K562 (cell line): ENCODE measurements around the gene SDCCAG8. TPM values are rescaled to one million over a fixed set of nuclear protein-coding genes. Genes with fewer than 3 reads are reported as not detected.

Experiments
- ATAC-seq: fragments of 200-7000 bp; cut with Tn5 transposase; 3 replicates; pipeline ENCODE4 v1.9.1; 2020; ENCODE audit warnings: moderate library complexity
- BruUV-seq: library from RNA; stranded (reverse); fragments of 400-500 nt; replicated peaks from 2 replicates; lab custom pipeline; 2021; lab: Mats Ljungman, UMichigan
- CTCF ChIA-PET: fragments of 300-600 bp; formaldehyde crosslinking; extraction: SDS; loops from one replicate; lab custom pipeline; 2021; ENCODE audit warnings: low intra/inter-chr PET ratio; lab: Yijun Ruan, JAX
- POLR2A ChIA-PET: fragments of 300-600, 350-650 bp; sonication (Branson Sonifier 250); formaldehyde crosslinking; extraction: SDS; loops from one replicate; lab custom pipeline; 2021; ENCODE audit warnings: antibody characterized with exemption, inconsistent platforms; lab: Yijun Ruan, JAX
- DNase-seq, 4 experiments: peaks; one replicate each; pipeline versions ENCODE4 v3.0.0 to v3.0.0-alpha.2; 2011 to 2018; ENCODE audit warnings: low spot score in 3 of 4, mixed read lengths in 3 of 4; ENCODE audit errors: extremely low read depth in 1 of 4
- FAIRE-seq: peaks from 2 replicates; lab custom pipeline; 2011; peaks lifted over from hg19 to GRCh38; lab: Jason Lieb, UNC
- H2AFZ ChIP-seq: 2 replicates; pipeline ENCODE4 v1.6.0; 2011; ENCODE audit warnings: low read depth, low read length, control low read depth, inconsistent platforms
- H3K27ac ChIP-seq: fragments of 200-600 bp; 3 replicates; pipeline ENCODE4 v1.8.0; 2011; ENCODE audit warnings: low read depth, mild to moderate bottlenecking, control low read depth, inconsistent platforms, low read length, moderate library complexity, mixed read lengths; ENCODE audit errors: extremely low read depth
- H3K27me3 ChIP-seq, 2 experiments: fragments of 300-600 bp in 1 of 2; 2 replicates in 1 of 2; 3 replicates in 1 of 2; pipeline versions ENCODE4 v1.6.0 to v1.8.0; 2011; ENCODE audit warnings: inconsistent platforms in 2 of 2, low read length in 2 of 2, mild to moderate bottlenecking in 1 of 2, mixed read lengths in 1 of 2, moderate library complexity in 1 of 2; ENCODE audit not compliant: control insufficient read depth in 2 of 2, insufficient read depth in 2 of 2
- H3K36me3 ChIP-seq: fragments of 300-600 bp; 3 replicates; pipeline ENCODE4 v1.8.0; 2011; ENCODE audit warnings: mild to moderate bottlenecking, low read length, inconsistent platforms; ENCODE audit not compliant: control insufficient read depth, insufficient read depth
- H3K4me1 ChIP-seq, 2 experiments: fragments of 200-600 bp in 1 of 2; replicated peaks in 1 of 2; 2 replicates in 1 of 2; 3 replicates in 1 of 2; pipeline versions ENCODE4 v1.5.1 to v1.8.0; 2011; ENCODE audit warnings: inconsistent platforms in 2 of 2, low read length in 2 of 2, mild to moderate bottlenecking in 1 of 2, mixed read lengths in 1 of 2, moderate library complexity in 1 of 2; ENCODE audit not compliant: control insufficient read depth in 2 of 2, insufficient read depth in 2 of 2
- H3K4me2 ChIP-seq: 2 replicates; pipeline ENCODE4 v1.6.1; 2011; ENCODE audit warnings: low read length, control low read depth, inconsistent platforms, mixed read lengths; ENCODE audit not compliant: insufficient read depth
- H3K4me3 ChIP-seq: fragments of 200-600 bp; sonication (generic), shearing (Covaris generic); 2 replicates; pipeline ENCODE4 v1.5.1; 2016; ENCODE audit warnings: control low read depth, inconsistent platforms
- H3K79me2 ChIP-seq: fragments of 200-600 bp; 3 replicates; pipeline ENCODE4 v1.8.0; 2011; ENCODE audit warnings: low read length, inconsistent platforms; ENCODE audit not compliant: control insufficient read depth, insufficient read depth
- H3K9ac ChIP-seq, 2 experiments: 2 replicates each; pipeline versions ENCODE4 v1.6.0 to v1.6.1; 2011; ENCODE audit warnings: low read depth in 2 of 2, low read length in 2 of 2, control low read depth in 1 of 2, inconsistent platforms in 1 of 2, mild to moderate bottlenecking in 1 of 2, mixed read lengths in 1 of 2; ENCODE audit not compliant: insufficient read depth in 1 of 2
- H3K9me1 ChIP-seq: one replicate; pipeline ENCODE4 v1.6.0; 2011; ENCODE audit warnings: inconsistent platforms, mild to moderate bottlenecking, low read length, moderate library complexity; ENCODE audit not compliant: control insufficient read depth, insufficient read depth
- H3K9me3 ChIP-seq: replicated peaks from 2 replicates; pipeline ENCODE4 v1.5.1; 2011; ENCODE audit warnings: low read depth, low read length, inconsistent platforms; ENCODE audit not compliant: control insufficient read depth, insufficient read depth
- H4K20me1 ChIP-seq: replicated peaks from 2 replicates; pipeline ENCODE4 v1.6.1; 2011; ENCODE audit warnings: low read length, inconsistent platforms, mixed read lengths; ENCODE audit not compliant: control insufficient read depth, insufficient read depth
- ASH1L ChIP-seq: fragments of 450-650 bp; IDR thresholded peaks from 2 replicates; pipeline ENCODE4 v1.6.1; 2018; ENCODE audit warnings: borderline replicate concordance, mild to moderate bottlenecking, low read depth; ENCODE audit not compliant: partially characterized antibody
- ATF2 ChIP-seq: sonication (generic); formaldehyde crosslinking; IDR thresholded peaks from 2 replicates; pipeline ENCODE4 v1.8.1; 2022; ENCODE audit warnings: missing genetic modification reagents
- BRD4 ChIP-seq: fragments of 200-600 bp; sonication (generic); IDR thresholded peaks from 2 replicates; pipeline ENCODE4 v1.6.1; 2017; ENCODE audit warnings: inconsistent platforms
- CTBP1 ChIP-seq: fragments of 450-650 bp; IDR thresholded peaks from 2 replicates; pipeline ENCODE4 v1.6.1; 2016; ENCODE audit warnings: borderline replicate concordance
- ESRRB ChIP-seq: fragments of 250-450 bp; sonication (Bioruptor Pico); IDR thresholded peaks from 2 replicates; pipeline ENCODE4 v1.5.0; 2020; ENCODE audit warnings: mild to moderate bottlenecking, moderate library complexity, borderline replicate concordance
- FOXK2 ChIP-seq, 2 experiments: fragments of 450-650 bp; IDR thresholded peaks in 1 of 2; conservative IDR thresholded peaks in 1 of 2; 2 replicates each; pipeline ENCODE4 v1.6.1; 2016; ENCODE audit warnings: low read depth in 2 of 2, mild to moderate bottlenecking in 1 of 2
- HDAC6 ChIP-seq: IDR thresholded peaks from 2 replicates; pipeline ENCODE4 v1.6.1; 2012; ENCODE audit warnings: low read depth, mild to moderate bottlenecking, control low read depth, inconsistent platforms, low read length, moderate library complexity
- HDAC8 ChIP-seq: fragments of 450-650 bp; IDR thresholded peaks from 2 replicates; pipeline ENCODE4 v1.6.1; 2016; ENCODE audit warnings: mild to moderate bottlenecking, missing genetic modification characterization, moderate library complexity, missing compliant biosample characterization
- SMC3 ChIP-seq: conservative IDR thresholded peaks from 2 replicates; pipeline ENCODE4 v1.6.1; 2011; ENCODE audit warnings: low read depth, low read length, improper control_type of control experiment; ENCODE audit not compliant: insufficient read depth
- ZFPM2 ChIP-seq: fragments of 250-450 bp; sonication (Bioruptor Pico); IDR thresholded peaks from 2 replicates; pipeline ENCODE4 v1.5.1; 2022; ENCODE audit warnings: mild to moderate bottlenecking
- ZNF124 ChIP-seq: sonication (generic); formaldehyde crosslinking; IDR thresholded peaks from 2 replicates; pipeline ENCODE4 v1.8.1; 2022; ENCODE audit warnings: missing genetic modification reagents
- ZNF263 ChIP-seq: sonication (generic); formaldehyde crosslinking; IDR thresholded peaks from 2 replicates; pipeline ENCODE4 v1.8.0; 2022; ENCODE audit warnings: mild to moderate bottlenecking, missing genetic modification reagents, borderline replicate concordance
- ZNF277 ChIP-seq: fragments of 250-450 bp; sonication (Bioruptor Pico); IDR thresholded peaks from 2 replicates; pipeline ENCODE4 v1.8.0; 2022; ENCODE audit warnings: inconsistent platforms, mild to moderate bottlenecking, moderate library complexity, borderline replicate concordance
- ZNF507 ChIP-seq: conservative IDR thresholded peaks from 2 replicates; pipeline ENCODE4 v1.6.1; 2017; ENCODE audit warnings: missing genetic modification characterization, missing compliant biosample characterization
- WGBS: fragments of 100-300 bp; shearing (Covaris generic); methylation state at CpG from one replicate; pipeline ENCODE4 v1.1.6; 2016; ENCODE audit warnings: low coverage, mixed read lengths; ENCODE audit not compliant: insufficient coverage; ENCODE audit errors: missing lambda C conversion rate; 5-methylcytosine and 5-hydroxymethylcytosine counted together
- in situ Hi-C: fragments of 300-500 bp; cut with MboI; formaldehyde crosslinking; loops from 4 replicates; pipeline ENCODE4 v1.15.0; 2018; ENCODE audit warnings: inconsistent platforms, mixed read lengths
- intact Hi-C: fragments of 100-400 bp; cut with micrococcal nuclease; formaldehyde crosslinking; loops from 2 replicates; pipeline ENCODE4 v1.14.2; 2022
- polyA plus RNA-seq, 8 experiments: library from polyadenylated mRNA; depleted of rRNA in 4 of 8; stranded (reverse) in 5 of 8; unstranded in 3 of 8; fragments of >200 nt; fragmentation: Nextera tagmentation in 2 of 8; fragmentation: Illumina TruSeq in 1 of 8; extraction: Ambion mirVana in 2 of 8; extraction: Trizol in 1 of 8; gene quantifications; 2 replicates each; pipeline versions ENCODE4 v1.2.1 to v1.2.3, GENCODE V29; 2011 to 2014; ENCODE audit warnings: inconsistent platforms in 1 of 8, missing spikeins in 1 of 8
- total RNA-seq, 7 experiments: library from RNA; depleted of rRNA in 6 of 7; stranded (reverse); fragments of >200 nt in 6 of 7; fragmentation: Illumina TruSeq in 2 of 7; extraction: Trizol in 2 of 7; gene quantifications; 2 replicates each; pipeline versions ENCODE4 v1.2.1 to v1.2.3, GENCODE V29; 2011 to 2021; ENCODE audit warnings: low replicate concordance in 1 of 7
- TF ChIP-seq, protein P1 (sequence below): conservative IDR thresholded peaks from 2 replicates; pipeline ENCODE4 v1.6.1; 2011; ENCODE audit warnings: low read depth, mild to moderate bottlenecking, low read length; ENCODE audit not compliant: control insufficient read depth
- TF ChIP-seq, protein P2 (sequence below), 2 experiments: fragments of 450-650 bp; IDR thresholded peaks; 2 replicates each; pipeline ENCODE4 v1.6.1; 2018; ENCODE audit warnings: mild to moderate bottlenecking in 2 of 2, low read depth in 1 of 2; ENCODE audit not compliant: partially characterized antibody in 2 of 2

SDCCAG8 gene
- total and polyA plus RNA-seq, 9 of the 15 experiments (the other 6 are each of a cell fraction or from before 2014, with no cell fraction given) = 17.9 to 36.7 (median 25.4) TPM

DNA sequence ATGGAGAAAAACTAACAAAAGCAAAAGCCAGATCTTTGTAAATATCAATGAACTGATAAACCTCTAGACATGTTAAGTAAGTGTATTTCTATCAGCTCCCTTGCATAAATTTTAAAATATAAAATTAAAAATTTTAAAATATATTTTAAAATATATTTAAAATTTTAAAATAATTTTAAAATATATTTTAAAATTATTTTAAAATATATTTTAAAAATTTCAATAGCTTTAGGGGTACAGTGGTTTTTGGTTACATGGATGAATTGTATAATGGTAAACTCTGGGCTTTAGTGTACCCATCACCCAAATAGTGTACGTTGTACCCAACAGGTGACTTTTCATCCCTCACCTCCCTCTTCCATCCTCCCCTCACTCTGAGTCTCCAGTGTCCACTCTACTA is 279.2 kb downstream of the SDCCAG8 start:
- FAIRE-seq = no peak
- no peak for TF ChIP-seq FOXK2 (conservative IDR thresholded peaks at IDR 0.05 in 1 of 2, IDR thresholded peaks at IDR 0.05 in 1 of 2; ENCODE audit: low read depth in 2 of 2)
- no peak for TF ChIP-seq CTBP1
- TF ChIP-seq, protein P1, sequence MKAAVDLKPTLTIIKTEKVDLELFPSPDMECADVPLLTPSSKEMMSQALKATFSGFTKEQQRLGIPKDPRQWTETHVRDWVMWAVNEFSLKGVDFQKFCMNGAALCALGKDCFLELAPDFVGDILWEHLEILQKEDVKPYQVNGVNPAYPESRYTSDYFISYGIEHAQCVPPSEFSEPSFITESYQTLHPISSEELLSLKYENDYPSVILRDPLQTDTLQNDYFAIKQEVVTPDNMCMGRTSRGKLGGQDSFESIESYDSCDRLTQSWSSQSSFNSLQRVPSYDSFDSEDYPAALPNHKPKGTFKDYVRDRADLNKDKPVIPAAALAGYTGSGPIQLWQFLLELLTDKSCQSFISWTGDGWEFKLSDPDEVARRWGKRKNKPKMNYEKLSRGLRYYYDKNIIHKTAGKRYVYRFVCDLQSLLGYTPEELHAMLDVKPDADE = no peak
- no peak for TF ChIP-seq ZNF507 (tag)
- no peak for TF ChIP-seq ESRRB (CRISPR knock-in tag)
- no peak for TF ChIP-seq ATF2 (CRISPR knock-in tag)
- TF ChIP-seq ASH1L = no peak
- TF ChIP-seq, protein P2, sequence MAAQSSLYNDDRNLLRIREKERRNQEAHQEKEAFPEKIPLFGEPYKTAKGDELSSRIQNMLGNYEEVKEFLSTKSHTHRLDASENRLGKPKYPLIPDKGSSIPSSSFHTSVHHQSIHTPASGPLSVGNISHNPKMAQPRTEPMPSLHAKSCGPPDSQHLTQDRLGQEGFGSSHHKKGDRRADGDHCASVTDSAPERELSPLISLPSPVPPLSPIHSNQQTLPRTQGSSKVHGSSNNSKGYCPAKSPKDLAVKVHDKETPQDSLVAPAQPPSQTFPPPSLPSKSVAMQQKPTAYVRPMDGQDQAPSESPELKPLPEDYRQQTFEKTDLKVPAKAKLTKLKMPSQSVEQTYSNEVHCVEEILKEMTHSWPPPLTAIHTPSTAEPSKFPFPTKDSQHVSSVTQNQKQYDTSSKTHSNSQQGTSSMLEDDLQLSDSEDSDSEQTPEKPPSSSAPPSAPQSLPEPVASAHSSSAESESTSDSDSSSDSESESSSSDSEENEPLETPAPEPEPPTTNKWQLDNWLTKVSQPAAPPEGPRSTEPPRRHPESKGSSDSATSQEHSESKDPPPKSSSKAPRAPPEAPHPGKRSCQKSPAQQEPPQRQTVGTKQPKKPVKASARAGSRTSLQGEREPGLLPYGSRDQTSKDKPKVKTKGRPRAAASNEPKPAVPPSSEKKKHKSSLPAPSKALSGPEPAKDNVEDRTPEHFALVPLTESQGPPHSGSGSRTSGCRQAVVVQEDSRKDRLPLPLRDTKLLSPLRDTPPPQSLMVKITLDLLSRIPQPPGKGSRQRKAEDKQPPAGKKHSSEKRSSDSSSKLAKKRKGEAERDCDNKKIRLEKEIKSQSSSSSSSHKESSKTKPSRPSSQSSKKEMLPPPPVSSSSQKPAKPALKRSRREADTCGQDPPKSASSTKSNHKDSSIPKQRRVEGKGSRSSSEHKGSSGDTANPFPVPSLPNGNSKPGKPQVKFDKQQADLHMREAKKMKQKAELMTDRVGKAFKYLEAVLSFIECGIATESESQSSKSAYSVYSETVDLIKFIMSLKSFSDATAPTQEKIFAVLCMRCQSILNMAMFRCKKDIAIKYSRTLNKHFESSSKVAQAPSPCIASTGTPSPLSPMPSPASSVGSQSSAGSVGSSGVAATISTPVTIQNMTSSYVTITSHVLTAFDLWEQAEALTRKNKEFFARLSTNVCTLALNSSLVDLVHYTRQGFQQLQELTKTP (IDR thresholded peaks at IDR 0.05; ENCODE audit: low read depth in 1 of 2, partially characterized antibody in 2 of 2) = no peak
- no peak for TF ChIP-seq HDAC8
- TF ChIP-seq ZNF277 (CRISPR knock-in tag) = no peak
- no peak for TF ChIP-seq SMC3
- no peak for TF ChIP-seq ZNF124 (CRISPR knock-in tag)
- TF ChIP-seq ZNF263 (CRISPR knock-in tag) = no peak
- no peak for TF ChIP-seq BRD4
- no peak for TF ChIP-seq HDAC6
- no peak for TF ChIP-seq ZFPM2 (CRISPR knock-in tag)

More for the DNA sequence above, 279.2 kb downstream of the SDCCAG8 start:
- no peaks in the 10 kb centered on the region for H3K27me3 ChIP-seq
- no peak overlapping the region for H3K4me2 ChIP-seq
- ChIA-PET CTCF (no interaction called here), POLR2A (no interaction called here)
- no peak overlapping the region for H3K9ac ChIP-seq
- no peaks in the 10 kb centered on the region for H3K9me3 ChIP-seq
- H3K9me1 ChIP-seq = no peaks in the 10 kb centered on the region
- no peak overlapping the region for H3K4me3 ChIP-seq
- no peak for ATAC-seq
- H4K20me1 ChIP-seq = no peaks in the 10 kb centered on the region
- H3K27ac ChIP-seq = no peak overlapping the region
- no peaks in the 10 kb centered on the region for H3K36me3 ChIP-seq
- H2AFZ ChIP-seq = no peak overlapping the region
- DNase-seq = no peak
- intact Hi-C loops = no loop called here
- no TSS peak for BruUV-seq
- no peaks in the 10 kb centered on the region for H3K79me2 ChIP-seq
- WGBS = 8% methylated on average over 1 of the region's 1 CpG
- no peaks in the 10 kb centered on the region for H3K4me1 ChIP-seq
- in situ Hi-C loops = no loop called here
